Activated T-cell treated with anti-CD3 and anti-CD28 coated beads, Interleukin-2, amount 50 U/mL, for 24 hours (primary cell): Measurements from ENCODE around the gene MAJIN.

Experiments
- DNase-seq: peaks from one replicate; pipeline ENCODE4 v3.0.0-alpha.2; 2020
- H3K27ac Mint-ChIP-seq: 2 replicates; pipeline ENCODE4 v1.8.0; 2020; ENCODE audit warnings: mild to moderate bottlenecking, mixed read lengths
- H3K27me3 Mint-ChIP-seq: 2 replicates; pipeline ENCODE4 v1.8.0; 2020; ENCODE audit warnings: mixed read lengths
- H3K36me3 Mint-ChIP-seq: 2 replicates; pipeline ENCODE4 v1.8.0; 2020; ENCODE audit warnings: low read depth, mixed read lengths
- H3K4me1 Mint-ChIP-seq: 2 replicates; pipeline ENCODE4 v1.8.0; 2020; ENCODE audit warnings: low read depth, mixed read lengths
- H3K4me3 Mint-ChIP-seq: 2 replicates; pipeline ENCODE4 v1.8.0; 2020; ENCODE audit warnings: mild to moderate bottlenecking, moderate library complexity, mixed read lengths
- H3K9me3 Mint-ChIP-seq: 2 replicates; pipeline ENCODE4 v1.8.0; 2020; ENCODE audit warnings: mixed read lengths

MAJIN gene

DNA sequence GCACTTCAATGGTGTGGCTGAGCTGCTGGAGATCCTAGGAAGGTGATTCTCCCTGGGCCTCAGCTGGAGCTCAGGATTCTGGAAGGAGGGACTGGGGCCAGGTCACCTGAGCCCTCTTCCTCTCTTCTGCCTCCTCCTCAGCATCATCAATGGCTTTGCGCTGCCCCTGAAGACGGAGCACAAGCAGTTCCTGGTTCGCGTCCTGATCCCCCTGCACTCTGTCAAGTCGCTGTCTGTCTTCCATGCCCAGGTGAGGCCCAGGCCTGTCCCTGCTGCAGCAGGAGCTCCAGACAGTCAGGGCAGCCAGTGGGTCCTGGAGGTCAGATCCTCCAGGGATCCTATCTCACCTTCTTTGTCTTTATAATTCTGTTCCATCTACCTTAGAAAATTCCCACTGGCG lies 41.6 kb downstream of the MAJIN start:
- H3K4me1 Mint-ChIP-seq, result peaks cover 2% of the 10 kb centered on the region
- DNase-seq, result no peak
- H3K36me3 Mint-ChIP-seq, result peaks cover 33% of the 10 kb centered on the region
- H3K27ac Mint-ChIP-seq, result no peak overlapping the region
- H3K4me3 Mint-ChIP-seq, result no peak overlapping the region
- H3K27me3 Mint-ChIP-seq, result no peaks in the 10 kb centered on the region
- no peaks in the 10 kb centered on the region for H3K9me3 Mint-ChIP-seq

DNA sequence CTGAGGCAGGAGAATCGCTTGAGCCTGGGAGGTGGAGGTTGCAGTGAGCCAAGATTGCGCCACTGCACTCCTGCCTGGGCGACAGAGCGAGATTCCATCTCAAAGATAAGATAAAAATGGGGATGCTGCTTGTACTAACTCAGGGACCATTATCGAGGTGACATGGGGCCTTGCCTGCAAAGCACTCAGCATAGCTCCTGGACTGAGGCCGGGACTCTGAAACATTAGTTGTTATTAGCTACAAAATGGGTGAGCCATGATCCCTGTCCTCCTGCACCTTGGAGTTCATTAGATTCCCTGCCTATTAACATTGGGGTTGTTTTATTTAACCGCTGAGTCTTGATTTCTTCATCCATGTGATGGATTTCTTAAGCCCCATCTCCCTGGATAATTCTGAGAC lies 42.3 kb downstream of the MAJIN start:
- no peak overlapping the region for H3K4me3 Mint-ChIP-seq
- peaks cover 8% of the 10 kb centered on the region for H3K4me1 Mint-ChIP-seq
- no peaks in the 10 kb centered on the region for H3K27me3 Mint-ChIP-seq
- DNase-seq, result no peak
- H3K36me3 Mint-ChIP-seq, result peaks cover 33% of the 10 kb centered on the region
- H3K27ac Mint-ChIP-seq, result no peak overlapping the region
- H3K9me3 Mint-ChIP-seq, result no peaks in the 10 kb centered on the region

DNA sequence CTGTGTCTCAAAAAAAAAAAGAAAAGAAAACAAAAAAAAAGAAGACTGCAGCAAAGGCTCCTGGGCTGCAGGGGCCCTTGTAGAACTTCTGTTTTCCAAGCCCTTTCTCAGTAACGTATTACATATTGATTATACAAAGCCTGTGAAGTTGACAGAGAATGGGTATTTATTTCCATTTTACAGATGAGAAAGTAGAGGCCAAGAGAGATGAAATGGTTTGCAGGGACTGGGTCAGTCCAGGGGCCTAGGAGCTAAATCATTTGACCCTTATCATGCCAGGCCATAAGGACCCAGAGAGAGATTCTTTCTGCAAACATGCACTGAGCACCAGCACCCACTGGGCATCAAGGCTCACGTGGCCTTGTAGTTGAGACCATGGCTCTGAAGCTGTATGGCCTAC lies 43.0 kb downstream of the MAJIN start:
- no peak overlapping the region for H3K27ac Mint-ChIP-seq
- H3K4me3 Mint-ChIP-seq, result no peak overlapping the region
- H3K36me3 Mint-ChIP-seq, result peaks cover 33% of the 10 kb centered on the region
- peaks cover 12% of the 10 kb centered on the region for H3K4me1 Mint-ChIP-seq
- no peaks in the 10 kb centered on the region for H3K27me3 Mint-ChIP-seq
- no peaks in the 10 kb centered on the region for H3K9me3 Mint-ChIP-seq
- DNase-seq, result no peak

- Mint-ChIP-seq H3K4me3 (no peak overlapping the region), H3K4me1 (peaks cover 17% of the 10 kb centered on the region), H3K27me3 (no peaks in the 10 kb centered on the region), H3K9me3 (no peaks in the 10 kb centered on the region), H3K27ac (no peak overlapping the region), H3K36me3 (peaks cover 20% of the 10 kb centered on the region)
- DNase-seq, result no peak
Measured at GRCh38 chr11:64926689-64927088, 45.2 kb downstream of the MAJIN start.

- no peaks in the 10 kb centered on the region for H3K27me3 Mint-ChIP-seq
- DNase-seq, result no peak
- peak overlapping the region; percentile 87 for H3K4me3 Mint-ChIP-seq
- H3K36me3 Mint-ChIP-seq, result peaks cover 12% of the 10 kb centered on the region
- H3K27ac Mint-ChIP-seq, result peak overlapping the region; percentile 52
- peaks cover 17% of the 10 kb centered on the region for H3K4me1 Mint-ChIP-seq
- no peaks in the 10 kb centered on the region for H3K9me3 Mint-ChIP-seq
Measured at GRCh38 chr11:64925536-64926436, 46.1 kb downstream of the MAJIN start.

DNA sequence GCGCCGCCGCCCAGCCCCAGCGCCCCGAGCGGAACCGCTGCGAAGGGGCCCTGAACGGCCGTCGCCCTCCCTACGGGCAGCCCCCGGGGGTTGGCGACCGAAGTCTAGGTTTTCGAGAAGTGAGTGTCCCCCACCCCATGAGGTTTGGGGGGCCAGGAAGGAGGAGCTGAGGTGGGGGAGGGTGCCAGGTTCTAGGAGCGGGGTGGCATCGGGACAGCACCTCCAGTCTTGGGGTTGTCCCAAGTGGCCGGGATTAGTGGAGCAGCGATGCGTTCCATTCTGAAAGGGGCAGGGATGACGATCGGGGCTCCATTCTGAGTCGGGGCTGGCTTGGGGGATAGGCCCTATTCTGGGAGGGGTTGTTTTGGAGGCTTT lies 47.0 kb downstream of the MAJIN start:
- H3K27me3 Mint-ChIP-seq, result no peaks in the 10 kb centered on the region
- H3K36me3 Mint-ChIP-seq, result peaks cover 5% of the 10 kb centered on the region
- peak overlapping the region; percentile 87 for H3K4me3 Mint-ChIP-seq
- peak overlapping the region; percentile 52 for H3K27ac Mint-ChIP-seq
- DNase-seq, result no peak
- no peaks in the 10 kb centered on the region for H3K9me3 Mint-ChIP-seq
- H3K4me1 Mint-ChIP-seq, result peaks cover 17% of the 10 kb centered on the region

- Mint-ChIP-seq H3K4me1 (peaks cover 17% of the 10 kb centered on the region), H3K36me3 (peaks cover 2% of the 10 kb centered on the region), H3K4me3 (peak within 1 kb of the TSS; percentile 87), H3K27ac (peak within 1 kb of the TSS; percentile 99), H3K9me3 (no peaks in the 10 kb centered on the region), H3K27me3 (no peaks in the 10 kb centered on the region)
- DNase-seq, result peak; percentile 92
Measured at GRCh38 chr11:64923944-64924909, 47.7 kb downstream of the MAJIN start, which contains the start of gene PPP2R5B. Gene PPP2R5B (plus strand): TSS chr11:64924689. CDS start chr11:64925735, 1,046 bp downstream.

DNA sequence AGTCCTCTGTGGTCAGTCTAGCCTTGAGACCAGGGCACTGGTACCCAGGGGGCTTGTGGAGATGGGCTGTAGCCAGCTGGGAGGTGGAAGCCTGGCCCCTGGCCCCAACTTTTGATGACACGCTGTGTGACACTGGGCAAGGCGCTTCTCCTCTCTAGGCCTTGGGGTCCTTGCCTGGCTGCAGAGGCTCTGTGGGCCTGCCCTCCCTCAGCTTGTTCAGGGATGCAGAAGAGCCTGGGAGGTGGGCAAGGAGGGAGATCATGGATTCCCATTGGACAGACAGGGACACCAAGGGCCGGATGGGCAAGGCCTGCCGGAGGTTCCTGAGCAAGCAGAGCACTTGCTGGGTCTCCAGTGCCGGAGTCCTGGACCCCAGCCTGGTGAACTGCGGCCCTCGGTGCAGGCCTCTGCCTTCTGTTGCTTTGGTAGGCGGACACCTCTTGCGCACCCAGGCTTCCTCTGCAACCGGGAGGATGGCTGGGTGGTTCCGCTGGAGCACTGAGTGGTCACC lies 48.7 kb downstream of the MAJIN start:
- Mint-ChIP-seq H3K4me1 (peaks cover 18% of the 10 kb centered on the region), H3K27me3 (no peaks in the 10 kb centered on the region), H3K36me3 (peaks cover 2% of the 10 kb centered on the region), H3K9me3 (no peaks in the 10 kb centered on the region), H3K27ac (no peak overlapping the region), H3K4me3 (no peak overlapping the region)
- no peak for DNase-seq

DNA sequence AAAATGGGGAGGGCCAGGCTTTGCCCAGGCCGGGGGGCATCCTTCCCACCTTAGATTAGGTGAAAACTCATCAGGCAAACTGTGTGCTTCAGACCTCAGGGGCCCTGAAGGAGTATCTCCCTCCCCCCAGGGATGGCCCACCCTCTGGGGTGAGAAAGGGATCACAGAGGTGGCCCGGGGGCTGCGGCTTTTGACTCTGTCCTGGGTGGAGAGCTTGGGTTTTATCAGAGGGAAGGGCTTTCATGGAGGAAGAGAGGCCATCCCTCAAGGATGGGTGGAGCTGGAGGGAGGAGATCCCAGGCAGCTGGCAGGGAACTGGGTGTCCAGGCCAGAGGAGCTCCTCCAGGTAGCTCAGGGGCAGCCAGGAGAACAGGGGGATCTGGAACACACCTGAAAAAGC lies 50.5 kb downstream of the MAJIN start:
- H3K4me3 Mint-ChIP-seq, result no peak overlapping the region
- no peak overlapping the region for H3K27ac Mint-ChIP-seq
- H3K27me3 Mint-ChIP-seq, result no peaks in the 10 kb centered on the region
- DNase-seq, result no peak
- peaks cover 4% of the 10 kb centered on the region for H3K36me3 Mint-ChIP-seq
- peaks cover 29% of the 10 kb centered on the region for H3K4me1 Mint-ChIP-seq
- no peaks in the 10 kb centered on the region for H3K9me3 Mint-ChIP-seq

GRCh38 chr11:64920124-64920523 lies 51.8 kb downstream of the MAJIN start:
- Mint-ChIP-seq H3K4me3 (no peak overlapping the region), H3K4me1 (peaks cover 36% of the 10 kb centered on the region), H3K9me3 (no peaks in the 10 kb centered on the region), H3K36me3 (peaks cover 6% of the 10 kb centered on the region), H3K27ac (no peak overlapping the region), H3K27me3 (no peaks in the 10 kb centered on the region)
- DNase-seq, result no peak

- H3K27ac Mint-ChIP-seq, result no peak overlapping the region
- no peak overlapping the region for H3K4me3 Mint-ChIP-seq
- DNase-seq, result no peak
- peaks cover 34% of the 10 kb centered on the region for H3K4me1 Mint-ChIP-seq
- H3K27me3 Mint-ChIP-seq, result no peaks in the 10 kb centered on the region
- H3K36me3 Mint-ChIP-seq, result peaks cover 6% of the 10 kb centered on the region
- H3K9me3 Mint-ChIP-seq, result no peaks in the 10 kb centered on the region
Measured at GRCh38 chr11:64919627-64920026, 52.3 kb downstream of the MAJIN start.

DNA sequence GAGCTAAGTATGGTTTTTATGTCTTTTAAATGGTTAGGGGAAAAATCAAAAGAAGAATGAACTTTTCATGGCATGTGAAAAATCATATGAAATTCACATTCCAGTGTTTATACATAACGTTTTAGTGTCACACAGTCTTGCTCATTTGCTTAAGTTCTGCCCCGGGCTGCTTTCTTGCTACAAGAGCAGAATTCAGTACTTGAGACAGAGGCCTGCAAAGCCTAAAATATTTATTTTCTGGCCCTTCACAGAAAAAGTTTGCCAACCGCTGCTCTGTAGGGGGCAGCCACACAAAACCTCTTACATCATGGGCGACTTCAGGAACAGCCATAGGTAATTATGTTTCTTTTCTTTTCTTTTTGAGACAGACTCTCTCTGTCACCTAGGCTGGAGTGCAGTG lies 53.9 kb downstream of the MAJIN start:
- Mint-ChIP-seq H3K4me1 (peaks cover 26% of the 10 kb centered on the region), H3K4me3 (peak overlapping the region; percentile 91), H3K27ac (peak overlapping the region; percentile 94), H3K27me3 (no peaks in the 10 kb centered on the region), H3K36me3 (peaks cover 16% of the 10 kb centered on the region), H3K9me3 (no peaks in the 10 kb centered on the region)
- no peak for DNase-seq

DNA sequence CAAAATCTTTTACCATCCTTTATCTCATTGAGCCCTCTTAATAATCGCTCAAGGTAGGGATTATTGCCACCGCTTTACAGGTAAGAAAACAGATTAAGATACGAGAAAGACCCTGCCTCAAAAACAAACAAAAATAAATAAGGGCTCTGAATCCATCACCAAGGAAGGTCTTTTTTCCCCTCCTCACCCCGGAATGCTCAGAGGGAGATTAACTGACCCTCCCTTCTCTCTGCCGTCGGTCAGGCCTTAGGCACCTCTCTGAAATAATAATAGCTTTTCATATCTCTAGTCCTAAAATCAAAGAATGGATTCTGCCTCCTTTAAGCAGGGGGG lies 54.3 kb downstream of the MAJIN start:
- Mint-ChIP-seq H3K27me3 (no peaks in the 10 kb centered on the region), H3K27ac (peak overlapping the region; percentile 94), H3K9me3 (no peaks in the 10 kb centered on the region), H3K36me3 (peaks cover 19% of the 10 kb centered on the region), H3K4me3 (peak overlapping the region; percentile 91), H3K4me1 (peaks cover 26% of the 10 kb centered on the region)
- no peak for DNase-seq

DNA sequence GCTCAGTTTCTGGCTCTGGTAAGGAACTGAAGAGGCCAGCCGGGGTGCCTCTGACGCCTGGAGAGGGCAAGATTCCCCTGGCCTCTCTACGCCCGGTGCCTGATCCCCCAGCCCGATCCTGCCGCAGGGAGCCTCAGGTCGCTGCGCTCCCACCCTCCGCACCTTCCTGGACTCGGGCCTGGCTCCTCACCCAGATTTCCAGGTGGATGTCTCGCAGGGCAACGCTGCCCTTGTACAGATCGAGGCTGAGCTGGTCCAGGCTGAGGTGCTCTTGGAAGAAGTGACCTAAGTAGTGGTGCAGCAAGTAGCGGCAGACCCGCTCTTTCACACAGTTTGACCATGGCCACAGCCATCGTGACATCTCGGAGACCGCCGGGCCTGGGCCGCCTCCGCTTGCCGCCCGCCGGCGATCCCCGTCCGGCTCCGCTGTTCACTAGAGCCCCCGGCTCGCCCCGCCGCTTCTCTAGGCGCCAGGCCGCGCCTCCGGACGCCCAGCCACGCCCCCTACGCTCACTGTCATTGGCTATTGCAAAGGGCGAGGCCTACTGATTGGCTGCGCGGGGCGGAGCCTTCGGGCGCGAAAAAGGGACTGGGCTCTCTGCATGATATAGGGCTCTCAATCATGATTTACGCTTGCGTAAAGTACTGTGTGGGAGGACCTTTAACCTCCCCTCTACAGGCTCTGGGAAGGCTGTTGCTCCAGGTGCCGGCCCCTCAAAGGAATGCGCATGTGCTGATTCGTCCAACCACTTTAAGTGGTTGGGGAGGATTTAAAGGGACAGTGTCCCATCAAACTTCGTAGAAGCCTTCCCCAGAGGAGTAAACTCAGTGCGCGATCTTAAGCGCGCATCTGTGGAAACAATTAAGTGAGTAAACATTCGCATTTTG lies 54.9 kb downstream of the MAJIN start, which contains the start of gene ATG2A:
ATG2A (minus strand) TSS at position 435 of the 888 bp plus-strand sequence; CDS start at position 361, 74 bp downstream.
- H3K36me3 Mint-ChIP-seq, result peaks cover 23% of the 10 kb centered on the region
- DNase-seq, result peak; percentile 99
- H3K4me1 Mint-ChIP-seq, result peaks cover 26% of the 10 kb centered on the region
- H3K27ac Mint-ChIP-seq, result peak within 1 kb of the TSS; percentile 94
- H3K27me3 Mint-ChIP-seq, result no peaks in the 10 kb centered on the region
- no peaks in the 10 kb centered on the region for H3K9me3 Mint-ChIP-seq
- H3K4me3 Mint-ChIP-seq, result peak within 1 kb of the TSS; percentile 91
